ENCODE measurements around the gene GALNT4.

DNA sequence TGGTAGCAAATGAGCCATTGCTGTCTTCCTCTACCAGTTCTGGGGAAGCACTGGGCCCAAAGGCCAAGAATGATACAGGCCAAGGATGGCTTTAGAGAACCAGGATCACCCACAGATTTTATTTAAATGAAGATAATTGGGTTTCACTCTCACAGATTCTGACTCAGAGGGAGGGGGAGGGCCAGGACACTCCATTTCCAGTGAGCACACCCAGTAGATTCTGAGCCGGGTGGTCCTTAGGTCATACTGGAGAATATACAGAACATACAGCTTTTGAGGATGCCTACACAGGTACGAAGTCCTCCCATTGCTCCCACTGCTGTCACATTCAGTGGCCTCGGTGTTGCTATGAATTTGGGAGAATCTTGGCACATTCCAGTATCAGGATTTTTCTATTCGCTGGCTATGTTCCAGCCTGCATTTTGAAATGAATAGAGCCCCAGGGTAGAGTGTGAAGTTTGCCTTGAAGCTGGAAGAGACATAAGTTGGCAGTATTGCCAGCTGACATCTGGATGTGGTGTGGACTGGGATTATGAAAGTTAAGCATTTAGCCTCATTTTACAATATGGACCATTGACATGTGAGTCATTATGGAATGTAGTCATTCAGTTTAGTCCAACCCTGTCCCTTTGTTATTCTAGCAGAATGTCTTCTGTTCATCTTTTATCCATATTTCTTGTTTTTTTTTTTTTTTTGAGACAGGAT lies 47.0 kb upstream of the GALNT4 start:
- TF ChIP-seq, protein P1, sequence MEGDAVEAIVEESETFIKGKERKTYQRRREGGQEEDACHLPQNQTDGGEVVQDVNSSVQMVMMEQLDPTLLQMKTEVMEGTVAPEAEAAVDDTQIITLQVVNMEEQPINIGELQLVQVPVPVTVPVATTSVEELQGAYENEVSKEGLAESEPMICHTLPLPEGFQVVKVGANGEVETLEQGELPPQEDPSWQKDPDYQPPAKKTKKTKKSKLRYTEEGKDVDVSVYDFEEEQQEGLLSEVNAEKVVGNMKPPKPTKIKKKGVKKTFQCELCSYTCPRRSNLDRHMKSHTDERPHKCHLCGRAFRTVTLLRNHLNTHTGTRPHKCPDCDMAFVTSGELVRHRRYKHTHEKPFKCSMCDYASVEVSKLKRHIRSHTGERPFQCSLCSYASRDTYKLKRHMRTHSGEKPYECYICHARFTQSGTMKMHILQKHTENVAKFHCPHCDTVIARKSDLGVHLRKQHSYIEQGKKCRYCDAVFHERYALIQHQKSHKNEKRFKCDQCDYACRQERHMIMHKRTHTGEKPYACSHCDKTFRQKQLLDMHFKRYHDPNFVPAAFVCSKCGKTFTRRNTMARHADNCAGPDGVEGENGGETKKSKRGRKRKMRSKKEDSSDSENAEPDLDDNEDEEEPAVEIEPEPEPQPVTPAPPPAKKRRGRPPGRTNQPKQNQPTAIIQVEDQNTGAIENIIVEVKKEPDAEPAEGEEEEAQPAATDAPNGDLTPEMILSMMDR (IDR thresholded peaks at IDR 0.05), result no peak
- TF ChIP-seq EZH2 (IDR thresholded peaks at IDR 0.05), result no peak
